Hepatocyte (in vitro differentiated cells): ENCODE data around the gene GCLC. TPM values are rescaled to one million over a fixed set of nuclear protein-coding genes. Genes with fewer than 3 reads are reported as not detected.
A peak's percentile ranks its signal among the peaks of the same experiment; 100 is the strongest.

ENCODE experiments used
- DNase-seq: peaks from one replicate; pipeline ENCODE4 v3.0.0-alpha.2; 2016; ENCODE audit warnings: low spot score
- H2AFZ ChIP-seq: fragments of 200-600 bp; sonication (generic); 2 replicates; pipeline ENCODE4 v1.6.0; 2016; ENCODE audit warnings: antibody characterized with exemption, mild to moderate bottlenecking
- H3K27ac ChIP-seq: fragments of 200-600 bp; sonication (generic); 2 replicates; pipeline ENCODE4 v1.5.1; 2016; ENCODE audit warnings: mild to moderate bottlenecking
- H3K27me3 ChIP-seq: fragments of 200-600 bp; sonication (generic); 2 replicates; pipeline ENCODE4 v1.6.1; 2016
- H3K36me3 ChIP-seq: fragments of 200-600 bp; sonication (generic); replicated peaks from 2 replicates; pipeline ENCODE4 v1.5.1; 2016; ENCODE audit warnings: low read depth; ENCODE audit not compliant: insufficient read depth
- H3K4me1 ChIP-seq: fragments of 200-600 bp; sonication (generic); 2 replicates; pipeline ENCODE4 v1.5.1; 2016; ENCODE audit warnings: mild to moderate bottlenecking, moderate library complexity; ENCODE audit not compliant: insufficient read depth
- H3K4me2 ChIP-seq: fragments of 200-600 bp; sonication (generic); 2 replicates; pipeline ENCODE4 v1.6.0; 2016
- H3K4me3 ChIP-seq: fragments of 200-600 bp; sonication (generic); 2 replicates; pipeline ENCODE4 v1.5.1; 2016; ENCODE audit warnings: mild to moderate bottlenecking
- H3K79me2 ChIP-seq: fragments of 200-600 bp; sonication (generic); 2 replicates; pipeline ENCODE4 v1.6.0; 2017; ENCODE audit warnings: mild to moderate bottlenecking
- H3K9me2 ChIP-seq: fragments of 200-600 bp; sonication (generic); replicated peaks from 2 replicates; pipeline ENCODE4 v1.6.0; 2017; ENCODE audit warnings: mild to moderate bottlenecking; ENCODE audit not compliant: insufficient read depth
- H3K9me3 ChIP-seq: fragments of 200-600 bp; sonication (generic); 2 replicates; pipeline ENCODE4 v1.5.1; 2016; ENCODE audit warnings: low read depth, mild to moderate bottlenecking
- H4K20me1 ChIP-seq: fragments of 200-600 bp; sonication (generic); 2 replicates; pipeline ENCODE4 v1.6.0; 2016; ENCODE audit warnings: mild to moderate bottlenecking; ENCODE audit not compliant: insufficient read depth, poor library complexity, severe bottlenecking
- CTCF ChIP-seq: fragments of 200-600 bp; sonication (generic); IDR thresholded peaks from 2 replicates; pipeline ENCODE4 v1.5.1; 2016; ENCODE audit warnings: antibody characterized with exemption, mild to moderate bottlenecking; ENCODE audit not compliant: poor library complexity
- EZH2 ChIP-seq: fragments of 200-600 bp; sonication (generic); IDR thresholded peaks from 2 replicates; pipeline ENCODE4 v1.6.1; 2016; ENCODE audit warnings: antibody characterized with exemption, mild to moderate bottlenecking, borderline replicate concordance
- EZH2phosphoT487 ChIP-seq: fragments of 200-600 bp; sonication (generic); IDR thresholded peaks from one replicate; pipeline ENCODE4 v1.6.1; 2018; ENCODE audit warnings: antibody characterized with exemption, mild to moderate bottlenecking, low read depth, moderate library complexity; ENCODE audit not compliant: unreplicated experiment, severe bottlenecking
- WGBS: methylation state at CpG from one replicate; pipeline ENCODE4 v1.1.6; 2016; ENCODE audit warnings: low lambda C conversion rate; ENCODE audit errors: missing lambda C conversion rate; 5-methylcytosine and 5-hydroxymethylcytosine counted together
- polyA plus RNA-seq: library from polyadenylated mRNA; unstranded; fragments of >200 nt; fragmentation: Nextera tagmentation; extraction: Ambion mirVana; gene quantifications from 2 replicates; pipeline ENCODE4 v1.2.1, GENCODE V29; 2016
- total RNA-seq: library from RNA; depleted of rRNA; stranded (reverse); fragments of >200 nt; gene quantifications from 2 replicates; pipeline ENCODE4 v1.2.3, GENCODE V29; 2014

The GCLC gene
- total and polyA plus RNA-seq, 2 experiments from 2014 or later = 21.9 to 52.6 TPM

GRCh38 chr6:53566755-53567154 is 21.9 kb upstream of the GCLC start:
- Histone ChIP-seq H3K36me3 (no peaks in the 10 kb centered on the region), H3K9me3 (no peaks in the 10 kb centered on the region), H3K4me2 (peak overlapping the region; percentile 36), H3K4me1 (peaks cover 5% of the 10 kb centered on the region), H2AFZ (peak overlapping the region; percentile 41), H3K27ac (peak overlapping the region; percentile 48), H3K27me3 (no peaks in the 10 kb centered on the region), H3K9me2 (no peaks in the 10 kb centered on the region), H3K4me3 (no peak overlapping the region), H4K20me1 (no peaks in the 10 kb centered on the region), H3K79me2 (no peaks in the 10 kb centered on the region)
- WGBS = 69% methylated on average over 3 of the region's 3 CpGs
- no peak for DNase-seq
- TF ChIP-seq EZH2 (no peak), CTCF (no peak), EZH2phosphoT487 (no peak)

DNA sequence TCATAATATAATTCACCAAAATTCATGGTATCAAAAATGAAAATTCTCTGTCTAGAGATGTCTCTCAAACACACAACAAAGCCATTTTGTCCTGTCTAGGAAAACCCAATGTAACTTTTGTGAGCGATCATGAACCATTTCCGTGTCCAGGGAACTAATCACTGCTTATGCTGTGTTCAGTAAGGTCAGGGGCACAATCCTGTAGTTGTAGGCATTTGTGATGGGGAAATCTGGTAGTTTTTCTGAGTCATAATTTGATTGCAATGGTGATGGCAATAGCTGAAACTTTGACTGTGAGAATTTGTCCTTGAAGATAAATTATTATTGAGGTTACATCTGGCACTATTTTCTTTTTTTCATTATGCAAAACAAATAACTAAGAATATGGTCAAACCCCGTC is 21.0 kb upstream of the GCLC start:
- TF ChIP-seq EZH2phosphoT487 (no peak), EZH2 (no peak), CTCF (no peak)
- Histone ChIP-seq H2AFZ (no peak overlapping the region), H3K4me1 (peaks cover 5% of the 10 kb centered on the region), H3K4me2 (no peak overlapping the region), H3K9me3 (no peaks in the 10 kb centered on the region), H3K27me3 (no peaks in the 10 kb centered on the region), H4K20me1 (no peaks in the 10 kb centered on the region), H3K79me2 (no peaks in the 10 kb centered on the region), H3K27ac (no peak overlapping the region), H3K4me3 (no peak overlapping the region), H3K9me2 (no peaks in the 10 kb centered on the region), H3K36me3 (no peaks in the 10 kb centered on the region)
- WGBS = 91% methylated on average over 3 of the region's 3 CpGs
- no peak for DNase-seq

DNA sequence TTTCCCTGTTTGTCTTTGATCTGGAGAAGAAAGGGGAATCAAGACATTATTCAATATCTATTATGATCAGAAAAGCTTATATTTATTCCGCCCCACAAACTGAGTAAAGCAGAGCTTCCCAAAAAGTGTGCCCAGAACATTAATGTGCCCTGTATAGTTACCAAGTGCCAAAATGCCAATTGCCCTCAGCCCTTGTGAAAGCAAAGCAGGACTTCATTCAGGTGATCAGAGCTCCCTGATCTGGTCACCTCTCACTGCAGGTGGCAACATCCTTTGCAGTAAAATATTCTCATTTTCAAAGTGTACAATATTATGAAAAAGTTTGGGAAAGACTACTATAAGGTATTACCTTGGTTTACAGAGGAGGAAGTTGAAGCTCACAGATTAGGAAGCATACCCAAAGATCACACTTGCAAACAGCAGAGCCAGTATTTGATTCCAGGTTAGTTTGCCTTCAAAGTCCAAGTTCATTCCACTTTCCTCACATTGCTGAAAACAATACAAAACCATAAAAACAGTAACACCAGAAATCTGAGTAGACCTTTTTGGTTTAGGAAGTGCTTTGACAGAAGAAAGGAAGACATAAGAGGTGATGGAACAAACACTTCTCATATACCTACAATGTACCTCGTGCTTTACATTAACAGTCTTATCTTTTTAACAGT is 19.6 kb upstream of the GCLC start:
- TF ChIP-seq EZH2phosphoT487 (no peak), EZH2 (no peak), CTCF (no peak)
- H3K4me2 ChIP-seq = no peak overlapping the region
- DNase-seq = no peak
- H3K4me1 ChIP-seq = peaks cover 5% of the 10 kb centered on the region
- H3K36me3 ChIP-seq = no peaks in the 10 kb centered on the region
- H3K9me3 ChIP-seq = no peaks in the 10 kb centered on the region
- no peak overlapping the region for H2AFZ ChIP-seq
- 94% methylated on average over 2 of the region's 2 CpGs for WGBS
- no peaks in the 10 kb centered on the region for H3K27me3 ChIP-seq
- H3K9me2 ChIP-seq = no peaks in the 10 kb centered on the region
- no peak overlapping the region for H3K4me3 ChIP-seq
- H3K79me2 ChIP-seq = no peaks in the 10 kb centered on the region
- no peaks in the 10 kb centered on the region for H4K20me1 ChIP-seq
- H3K27ac ChIP-seq = no peak overlapping the region
